Mucosa of stomach (tissue), 1 donor: ENCODE results near the gene SLC6A7.
A peak's percentile ranks its signal among the peaks of the same experiment; 100 is the strongest.

Experiments used
- H3K27me3 ChIP-seq: one replicate; pipeline ENCODE4 v1.7.0; 2013; ENCODE audit warnings: mild to moderate bottlenecking, low read length; ENCODE audit not compliant: control insufficient read depth, insufficient read depth
- H3K36me3 ChIP-seq: one replicate; pipeline ENCODE4 v1.7.0; 2013; ENCODE audit warnings: low read length; ENCODE audit not compliant: control insufficient read depth, insufficient read depth
- H3K4me1 ChIP-seq: one replicate; pipeline ENCODE4 v1.7.0; 2013; ENCODE audit warnings: mild to moderate bottlenecking, low read length; ENCODE audit not compliant: control insufficient read depth, insufficient read depth
- H3K4me3 ChIP-seq: one replicate; pipeline ENCODE4 v1.7.0; 2013; ENCODE audit warnings: low read length
- H3K9ac ChIP-seq: one replicate; pipeline ENCODE4 v1.7.0; 2013; ENCODE audit warnings: mild to moderate bottlenecking, low read length, moderate library complexity
- H3K9me3 ChIP-seq: one replicate; pipeline ENCODE4 v1.7.0; 2013; ENCODE audit warnings: mild to moderate bottlenecking, low read length, moderate library complexity; ENCODE audit not compliant: control insufficient read depth
- donor health status: Pancreatic carcinoma.

SLC6A7 gene

GRCh38 chr5:150189728-150190502 lies at the start of gene SLC6A7:
Gene SLC6A7, plus strand, starts transcription at chr5:150190062. Its CDS starts 266 bp downstream, at chr5:150190328.
- Histone ChIP-seq H3K9ac (no peak within 1 kb of the TSS), H3K4me3 (no peak within 1 kb of the TSS)

DNA sequence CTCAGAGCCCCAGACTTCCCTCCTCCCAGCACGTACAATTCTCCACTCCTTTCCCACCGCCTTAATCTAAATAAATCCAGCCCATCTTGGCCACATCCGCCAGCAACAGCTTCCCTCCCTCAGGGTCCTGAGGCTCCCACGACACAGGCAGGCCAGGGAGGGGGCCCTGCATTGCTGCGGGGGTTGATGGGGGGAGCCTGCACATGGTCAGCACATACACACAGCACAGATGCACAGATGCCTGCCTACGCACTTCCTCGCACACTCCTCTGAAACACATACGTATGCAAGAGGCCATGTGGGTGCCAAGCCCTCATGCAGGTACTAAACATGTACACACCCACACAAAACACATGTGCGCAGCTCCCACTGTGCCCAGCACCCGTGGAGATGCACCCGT lies 49.0 kb upstream of the SLC6A7 start:
- H3K9ac ChIP-seq, result no peak overlapping the region
- H3K36me3 ChIP-seq, result no peaks in the 10 kb centered on the region
- no peaks in the 10 kb centered on the region for H3K9me3 ChIP-seq
- H3K4me3 ChIP-seq, result no peak overlapping the region
- H3K27me3 ChIP-seq, result no peaks in the 10 kb centered on the region
- peaks cover 36% of the 10 kb centered on the region for H3K4me1 ChIP-seq

More at GRCh38 chr5:150189728-150190502, at the start of gene SLC6A7:
- Histone ChIP-seq H3K27me3 (peaks cover 39% of the 10 kb centered on the region), H3K9me3 (no peaks in the 10 kb centered on the region), H3K4me1 (peaks cover 21% of the 10 kb centered on the region), H3K36me3 (no peaks in the 10 kb centered on the region)

DNA sequence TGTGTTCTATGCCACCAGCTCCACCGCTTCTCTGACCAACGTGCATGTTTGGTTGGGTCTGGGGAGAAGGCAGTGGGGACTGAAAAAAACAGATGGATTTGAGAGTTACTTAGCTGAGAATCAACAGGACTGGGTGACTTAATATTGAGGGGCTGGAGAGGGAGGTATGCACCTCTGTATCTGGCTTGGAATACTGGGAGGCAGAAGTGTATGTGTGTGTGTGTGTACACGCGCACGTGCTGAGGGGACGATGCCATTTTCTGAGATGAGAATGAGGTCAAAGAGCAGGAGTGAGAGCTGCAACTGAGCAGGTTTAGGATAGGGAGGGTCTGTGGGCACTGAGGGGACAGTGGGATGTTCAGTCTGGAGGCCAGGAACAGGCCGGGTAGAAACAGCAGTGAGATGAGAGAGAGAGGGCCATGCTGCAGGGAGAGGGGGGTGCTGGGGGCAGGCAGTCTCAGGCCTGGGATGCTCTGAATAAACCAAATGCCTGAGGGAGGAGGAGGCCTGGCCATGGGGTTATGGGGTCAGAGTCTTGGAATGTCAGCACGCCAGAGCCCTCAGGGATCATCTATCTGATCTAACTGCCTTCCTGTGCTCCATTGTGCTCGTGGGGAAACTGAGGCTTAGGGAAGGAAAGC lies 48.2 kb upstream of the SLC6A7 start:
- peaks cover 36% of the 10 kb centered on the region for H3K4me1 ChIP-seq
- no peak overlapping the region for H3K4me3 ChIP-seq
- H3K9me3 ChIP-seq, result no peaks in the 10 kb centered on the region
- no peaks in the 10 kb centered on the region for H3K36me3 ChIP-seq
- H3K9ac ChIP-seq, result no peak overlapping the region
- no peaks in the 10 kb centered on the region for H3K27me3 ChIP-seq

- Histone ChIP-seq H3K27me3 (no peaks in the 10 kb centered on the region), H3K36me3 (no peaks in the 10 kb centered on the region), H3K4me1 (peaks cover 31% of the 10 kb centered on the region), H3K4me3 (no peak overlapping the region), H3K9ac (no peak overlapping the region), H3K9me3 (no peaks in the 10 kb centered on the region)
These were observed 47.5 kb upstream of the SLC6A7 start for GRCh38 chr5:150142185-150142958.

GRCh38 chr5:150142959-150143349 lies 46.9 kb upstream of the SLC6A7 start:
- H3K9ac ChIP-seq, result no peak overlapping the region
- H3K9me3 ChIP-seq, result no peaks in the 10 kb centered on the region
- H3K4me1 ChIP-seq, result peaks cover 25% of the 10 kb centered on the region
- H3K27me3 ChIP-seq, result no peaks in the 10 kb centered on the region
- H3K36me3 ChIP-seq, result no peaks in the 10 kb centered on the region
- H3K4me3 ChIP-seq, result no peak overlapping the region

DNA sequence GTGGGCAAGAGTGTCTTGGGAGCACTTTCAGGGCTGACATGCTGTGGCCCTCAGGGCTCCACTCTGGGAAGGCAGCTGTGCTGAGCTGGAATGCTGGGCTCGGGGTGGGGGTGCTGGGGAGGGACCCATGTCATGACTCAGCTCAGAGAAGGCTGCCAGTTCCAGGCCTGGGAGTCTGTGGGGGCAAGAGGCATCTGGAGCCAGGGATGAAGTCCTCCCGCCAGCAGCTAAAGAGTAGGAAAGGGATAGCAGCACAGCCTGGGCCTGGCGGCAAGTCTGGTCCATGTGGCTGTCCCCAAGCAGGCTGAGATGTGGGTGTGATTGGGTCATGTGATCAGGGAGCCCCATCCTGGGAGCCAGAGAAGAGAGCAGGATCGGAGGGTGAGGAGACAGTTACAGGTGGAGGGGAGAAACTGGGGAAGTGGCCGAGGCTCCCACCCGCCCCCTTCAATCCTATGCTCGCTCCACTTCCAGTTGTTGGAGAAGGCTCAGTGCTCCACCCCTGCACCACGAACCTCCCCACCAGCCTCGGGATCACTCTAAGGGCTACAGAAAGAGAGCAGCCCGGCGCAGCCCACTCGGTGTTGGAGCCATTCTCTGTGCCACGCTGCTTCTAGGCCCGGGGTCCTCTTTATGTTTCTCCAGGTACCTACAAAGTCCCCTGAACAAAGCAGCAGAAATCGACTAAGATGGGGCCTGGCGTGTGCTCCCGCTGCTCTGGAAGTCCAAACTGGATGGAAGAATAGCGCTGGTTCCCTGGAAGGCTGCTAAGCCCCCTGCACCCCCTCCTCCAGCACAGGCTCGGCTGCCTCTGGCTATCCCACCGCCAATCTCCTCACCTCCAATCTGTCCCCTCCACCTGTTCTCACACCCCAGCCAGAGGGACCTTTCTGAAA lies 46.3 kb upstream of the SLC6A7 start:
- H3K4me3 ChIP-seq, result no peak overlapping the region
- peaks cover 19% of the 10 kb centered on the region for H3K4me1 ChIP-seq
- no peaks in the 10 kb centered on the region for H3K27me3 ChIP-seq
- H3K9ac ChIP-seq, result peak overlapping the region; percentile 24
- H3K9me3 ChIP-seq, result no peaks in the 10 kb centered on the region
- no peaks in the 10 kb centered on the region for H3K36me3 ChIP-seq

DNA sequence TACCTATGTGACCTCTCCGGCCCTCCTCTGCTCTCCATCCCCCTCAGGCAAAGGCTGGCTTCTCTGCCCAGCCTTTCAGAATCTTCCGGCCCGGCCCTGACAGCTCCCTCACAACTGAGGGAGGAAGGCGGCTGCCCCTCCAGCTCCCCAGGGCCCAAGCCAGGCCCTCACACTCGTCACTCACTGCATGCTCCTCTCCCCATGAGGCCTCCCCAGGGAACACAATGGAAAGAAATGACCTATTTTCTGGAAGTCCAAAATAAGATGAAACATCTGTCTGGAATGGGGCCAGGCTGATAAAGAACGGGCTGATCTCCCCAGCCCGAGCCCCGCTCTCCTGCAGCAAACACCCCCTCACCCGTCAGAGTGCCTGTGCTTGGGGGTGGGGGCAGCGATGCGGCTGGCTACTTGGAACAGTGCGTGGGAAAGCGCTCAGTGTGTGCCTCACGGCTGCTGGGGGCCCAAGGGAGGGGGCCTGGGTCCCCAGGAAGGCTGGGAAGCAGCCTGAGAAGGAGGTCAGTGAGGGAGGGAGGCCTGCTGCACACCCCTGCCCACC lies 45.5 kb upstream of the SLC6A7 start:
- no peak overlapping the region for H3K4me3 ChIP-seq
- peak overlapping the region; percentile 24 for H3K9ac ChIP-seq
- peaks cover 13% of the 10 kb centered on the region for H3K4me1 ChIP-seq

DNA sequence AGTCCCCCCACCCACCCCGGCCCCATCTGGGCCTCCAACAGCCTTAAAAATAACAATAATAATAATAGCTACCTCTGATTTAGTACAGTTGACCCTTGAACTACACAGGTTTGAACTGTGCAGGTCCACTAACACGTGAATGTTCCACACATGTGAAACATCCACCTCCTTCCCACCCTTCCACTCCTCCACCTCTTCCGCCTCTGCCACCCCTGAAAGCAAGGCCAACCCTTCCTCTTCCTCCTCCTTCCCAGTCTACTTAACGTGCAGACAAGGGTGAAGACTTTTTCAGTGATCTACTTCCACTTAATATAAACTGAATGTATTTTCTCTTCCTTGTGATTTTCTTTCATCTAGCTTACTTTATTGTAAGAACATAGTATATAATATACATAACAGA lies 45.0 kb upstream of the SLC6A7 start:
- no peak overlapping the region for H3K9ac ChIP-seq
- H3K4me1 ChIP-seq, result peaks cover 16% of the 10 kb centered on the region

More for the DNA sequence above, 45.5 kb upstream of the SLC6A7 start:
- H3K36me3 ChIP-seq, result no peaks in the 10 kb centered on the region
- H3K27me3 ChIP-seq, result no peaks in the 10 kb centered on the region
- no peaks in the 10 kb centered on the region for H3K9me3 ChIP-seq

DNA sequence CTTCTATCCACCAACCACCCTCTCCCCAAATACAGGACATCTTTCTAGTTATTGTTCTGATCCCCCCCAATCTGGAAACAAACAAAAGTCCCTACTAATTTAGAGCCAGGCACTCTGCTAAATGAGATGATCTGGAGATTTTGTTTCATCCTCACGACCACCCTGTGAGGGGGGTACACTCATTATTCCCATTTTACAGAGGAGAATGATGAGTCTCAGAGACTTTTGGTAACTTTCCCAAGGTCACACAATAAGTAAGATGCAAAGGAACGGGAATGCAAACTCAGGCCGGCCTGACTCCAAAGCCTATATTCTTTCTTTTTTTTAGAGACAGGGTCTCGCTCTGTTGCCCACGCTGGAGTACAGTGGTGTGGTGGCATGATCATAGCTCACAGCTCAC lies 43.6 kb upstream of the SLC6A7 start:
- no peak overlapping the region for H3K9ac ChIP-seq
- peaks cover 10% of the 10 kb centered on the region for H3K4me1 ChIP-seq
- H3K36me3 ChIP-seq, result no peaks in the 10 kb centered on the region
- no peaks in the 10 kb centered on the region for H3K9me3 ChIP-seq
- H3K4me3 ChIP-seq, result no peak overlapping the region
- no peaks in the 10 kb centered on the region for H3K27me3 ChIP-seq

More for the DNA sequence above, 45.0 kb upstream of the SLC6A7 start:
- H3K36me3 ChIP-seq, result no peaks in the 10 kb centered on the region
- H3K4me3 ChIP-seq, result no peak overlapping the region
- no peaks in the 10 kb centered on the region for H3K27me3 ChIP-seq
- H3K9me3 ChIP-seq, result no peaks in the 10 kb centered on the region

DNA sequence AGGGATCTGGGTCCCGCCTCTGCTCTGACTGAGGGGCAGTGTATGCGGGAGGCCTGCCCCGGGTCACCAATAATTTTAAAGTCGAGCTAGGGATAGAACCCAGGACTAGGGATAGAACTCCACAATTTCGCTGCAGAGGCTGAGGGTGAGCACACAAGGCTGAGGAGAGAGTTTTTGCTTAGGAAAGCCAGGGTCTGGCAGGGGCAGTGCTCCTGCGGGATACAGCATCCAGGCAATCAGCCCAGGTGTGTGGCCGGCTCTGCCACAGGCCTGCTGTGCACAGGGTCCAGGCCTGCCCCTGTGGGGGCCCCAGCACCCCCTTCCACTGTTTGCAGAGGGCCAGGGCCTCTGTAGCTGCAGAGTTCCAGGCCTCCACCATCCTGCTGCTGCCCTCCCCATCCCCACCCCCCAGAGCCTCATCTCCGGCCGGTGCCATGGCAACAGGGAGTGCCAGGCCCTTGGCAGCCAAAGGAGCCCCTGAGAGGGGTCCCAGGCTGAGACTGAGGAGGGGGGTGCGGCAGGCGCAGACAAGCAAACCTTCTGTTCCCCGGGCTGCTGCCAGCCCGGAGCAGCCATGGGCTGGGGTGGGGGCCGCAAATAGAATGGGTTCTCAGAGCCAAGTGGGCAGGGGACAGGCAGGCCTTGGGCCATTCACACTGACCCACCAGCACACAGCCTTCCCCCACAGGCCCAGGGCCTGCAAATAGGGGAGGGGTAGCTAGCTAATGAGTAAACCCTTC lies 42.8 kb upstream of the SLC6A7 start:
- no peaks in the 10 kb centered on the region for H3K27me3 ChIP-seq
- no peaks in the 10 kb centered on the region for H3K36me3 ChIP-seq
- H3K4me3 ChIP-seq, result no peak overlapping the region
- no peaks in the 10 kb centered on the region for H3K9me3 ChIP-seq
- peaks cover 10% of the 10 kb centered on the region for H3K4me1 ChIP-seq
- no peak overlapping the region for H3K9ac ChIP-seq

DNA sequence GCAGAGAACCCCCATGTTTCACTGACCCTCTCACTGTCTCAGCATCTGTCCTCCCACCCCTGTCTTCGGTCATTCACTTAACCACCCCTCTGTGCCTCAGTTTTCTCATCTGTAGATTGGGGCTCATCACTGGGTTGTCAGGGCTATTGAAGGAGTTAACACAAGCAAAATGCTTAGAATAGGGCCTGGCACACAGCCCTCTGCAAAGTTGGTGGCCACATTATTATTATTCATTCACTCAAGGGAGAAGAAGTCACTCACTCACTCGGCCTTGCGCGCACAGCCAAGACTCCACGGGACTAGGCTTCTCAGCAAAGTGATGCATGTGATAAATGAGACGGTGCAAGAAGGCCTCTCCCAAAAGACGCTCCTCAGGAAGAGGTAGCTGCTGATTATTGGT lies 42.2 kb upstream of the SLC6A7 start:
- H3K9me3 ChIP-seq, result no peaks in the 10 kb centered on the region
- H3K4me3 ChIP-seq, result no peak overlapping the region
- no peaks in the 10 kb centered on the region for H3K36me3 ChIP-seq
- H3K27me3 ChIP-seq, result peaks cover 3% of the 10 kb centered on the region
- no peak overlapping the region for H3K9ac ChIP-seq
- H3K4me1 ChIP-seq, result peaks cover 10% of the 10 kb centered on the region
